Measurements from ENCODE around the gene PPP1R27. TPM values are rescaled to one million over a fixed set of nuclear protein-coding genes. Genes with fewer than 3 reads are reported as not detected.

PPP1R27 gene
- polyA plus RNA-seq (2013, experiment 1 of 2): not detected
- polyA plus RNA-seq (2013, experiment 2 of 2): not detected

GRCh38 chr17:81834831-81835267, at the start of gene PPP1R27:
PPP1R27 (minus strand) TSS chr17:81835050; CDS start chr17:81834953, 97 bp downstream.
- peaks cover 2% of the 10 kb centered on the region for H3K36me3 ChIP-seq (ENCODE audit: control insufficient read depth, insufficient read depth, low read length)
- 94 to 95% methylated on average over 26 of the region's 26 CpGs for WGBS, 2 experiments (ENCODE audit: insufficient coverage in 2 of 2)
- H3K9me3 ChIP-seq (ENCODE audit: control insufficient read depth, low read length): no peaks in the 10 kb centered on the region
- H3K4me3 ChIP-seq (ENCODE audit: extremely low read depth, insufficient read depth, low read length, poor library complexity, severe bottlenecking): peak within 1 kb of the TSS; percentile 76
- H3K4me1 ChIP-seq (ENCODE audit: control insufficient read depth, insufficient read depth, low read length, poor library complexity, severe bottlenecking): peaks cover 4% of the 10 kb centered on the region
- H3K27ac ChIP-seq (ENCODE audit: low read depth, low read length, severe bottlenecking): no peak within 1 kb of the TSS

- Histone ChIP-seq H3K4me3 (ENCODE audit: extremely low read depth, insufficient read depth, low read length, poor library complexity, severe bottlenecking) (no peak overlapping the region), H3K9me3 (ENCODE audit: control insufficient read depth, low read length) (no peaks in the 10 kb centered on the region), H3K27ac (ENCODE audit: low read depth, low read length, severe bottlenecking) (no peak overlapping the region), H3K36me3 (ENCODE audit: control insufficient read depth, insufficient read depth, low read length) (peaks cover 96% of the 10 kb centered on the region), H3K4me1 (ENCODE audit: control insufficient read depth, insufficient read depth, low read length, poor library complexity, severe bottlenecking) (peaks cover 2% of the 10 kb centered on the region)
- WGBS, 2 experiments (ENCODE audit: insufficient coverage in 2 of 2): 94 to 96% methylated on average over 11 of the region's 11 CpGs
Measured at GRCh38 chr17:81884520-81884919, 49.7 kb upstream of the PPP1R27 start.

GRCh38 chr17:81879121-81879520, 44.3 kb upstream of the PPP1R27 start:
- no peaks in the 10 kb centered on the region for H3K9me3 ChIP-seq (ENCODE audit: control insufficient read depth, low read length)
- no peak overlapping the region for H3K4me3 ChIP-seq (ENCODE audit: extremely low read depth, insufficient read depth, low read length, poor library complexity, severe bottlenecking)
- no peaks in the 10 kb centered on the region for H3K4me1 ChIP-seq (ENCODE audit: control insufficient read depth, insufficient read depth, low read length, poor library complexity, severe bottlenecking)
- no peak overlapping the region for H3K27ac ChIP-seq (ENCODE audit: low read depth, low read length, severe bottlenecking)
- WGBS, 2 experiments (ENCODE audit: insufficient coverage in 2 of 2): 96 to 100% methylated on average over 4 to 5 of the region's 5 CpGs
- H3K36me3 ChIP-seq (ENCODE audit: control insufficient read depth, insufficient read depth, low read length): peaks cover 67% of the 10 kb centered on the region

- 100% methylated on average over 1 of the region's 3 CpGs; no CpG with 5 or more reads in 1 of the 2 experiments for WGBS, 2 experiments (ENCODE audit: insufficient coverage in 2 of 2)
- no peak overlapping the region for H3K27ac ChIP-seq (ENCODE audit: low read depth, low read length, severe bottlenecking)
- H3K9me3 ChIP-seq (ENCODE audit: control insufficient read depth, low read length): no peaks in the 10 kb centered on the region
- H3K4me1 ChIP-seq (ENCODE audit: control insufficient read depth, insufficient read depth, low read length, poor library complexity, severe bottlenecking): no peaks in the 10 kb centered on the region
- H3K4me3 ChIP-seq (ENCODE audit: extremely low read depth, insufficient read depth, low read length, poor library complexity, severe bottlenecking): no peak overlapping the region
- H3K36me3 ChIP-seq (ENCODE audit: control insufficient read depth, insufficient read depth, low read length): peaks cover 58% of the 10 kb centered on the region
Measured at GRCh38 chr17:81878294-81878693, 43.4 kb upstream of the PPP1R27 start.

- Histone ChIP-seq H3K9me3 (ENCODE audit: control insufficient read depth, low read length) (no peaks in the 10 kb centered on the region), H3K27ac (ENCODE audit: low read depth, low read length, severe bottlenecking) (no peak overlapping the region), H3K4me3 (ENCODE audit: extremely low read depth, insufficient read depth, low read length, poor library complexity, severe bottlenecking) (no peak overlapping the region), H3K36me3 (ENCODE audit: control insufficient read depth, insufficient read depth, low read length) (peaks cover 51% of the 10 kb centered on the region), H3K4me1 (ENCODE audit: control insufficient read depth, insufficient read depth, low read length, poor library complexity, severe bottlenecking) (no peaks in the 10 kb centered on the region)
- WGBS, 2 experiments (ENCODE audit: insufficient coverage in 2 of 2): 87 to 96% methylated on average over 3 of the region's 5 CpGs
Measured at GRCh38 chr17:81877569-81877968, 42.7 kb upstream of the PPP1R27 start.

- no peaks in the 10 kb centered on the region for H3K9me3 ChIP-seq (ENCODE audit: control insufficient read depth, low read length)
- peak overlapping the region; percentile 93 for H3K27ac ChIP-seq (ENCODE audit: low read depth, low read length, severe bottlenecking)
- H3K36me3 ChIP-seq (ENCODE audit: control insufficient read depth, insufficient read depth, low read length): peaks cover 33% of the 10 kb centered on the region
- 7% methylated on average over 68 to 83 of the region's 86 CpGs for WGBS, 2 experiments (ENCODE audit: insufficient coverage in 2 of 2)
- H3K4me3 ChIP-seq (ENCODE audit: extremely low read depth, insufficient read depth, low read length, poor library complexity, severe bottlenecking): peak overlapping the region; percentile 86
- peaks cover 28% of the 10 kb centered on the region for H3K4me1 ChIP-seq (ENCODE audit: control insufficient read depth, insufficient read depth, low read length, poor library complexity, severe bottlenecking)
Measured at GRCh38 chr17:81871387-81872230, 36.8 kb upstream of the PPP1R27 start.

- no peaks in the 10 kb centered on the region for H3K9me3 ChIP-seq (ENCODE audit: control insufficient read depth, low read length)
- H3K4me3 ChIP-seq (ENCODE audit: extremely low read depth, insufficient read depth, low read length, poor library complexity, severe bottlenecking): peak within 1 kb of the TSS; percentile 86
- 0% methylated on average over 35 to 38 of the region's 64 CpGs for WGBS, 2 experiments (ENCODE audit: insufficient coverage in 2 of 2)
- H3K36me3 ChIP-seq (ENCODE audit: control insufficient read depth, insufficient read depth, low read length): peaks cover 38% of the 10 kb centered on the region
- peak within 1 kb of the TSS; percentile 93 for H3K27ac ChIP-seq (ENCODE audit: low read depth, low read length, severe bottlenecking)
- peaks cover 32% of the 10 kb centered on the region for H3K4me1 ChIP-seq (ENCODE audit: control insufficient read depth, insufficient read depth, low read length, poor library complexity, severe bottlenecking)
Measured at GRCh38 chr17:81870981-81871386, 36.1 kb upstream of the PPP1R27 start, which contains the start of gene ARHGDIA. ARHGDIA (minus strand) TSS chr17:81871337; CDS start chr17:81869930, 1,407 bp downstream.

- Histone ChIP-seq H3K9me3 (ENCODE audit: control insufficient read depth, low read length) (no peaks in the 10 kb centered on the region), H3K27ac (ENCODE audit: low read depth, low read length, severe bottlenecking) (peak overlapping the region; percentile 82), H3K36me3 (ENCODE audit: control insufficient read depth, insufficient read depth, low read length) (peaks cover 44% of the 10 kb centered on the region), H3K4me1 (ENCODE audit: control insufficient read depth, insufficient read depth, low read length, poor library complexity, severe bottlenecking) (peaks cover 37% of the 10 kb centered on the region), H3K4me3 (ENCODE audit: extremely low read depth, insufficient read depth, low read length, poor library complexity, severe bottlenecking) (peak overlapping the region; percentile 86)
- WGBS, 2 experiments (ENCODE audit: insufficient coverage in 2 of 2): 1% methylated on average over 57 to 59 of the region's 65 CpGs
Measured at GRCh38 chr17:81870131-81870980, 35.5 kb upstream of the PPP1R27 start.

- peak overlapping the region; percentile 86 for H3K4me3 ChIP-seq (ENCODE audit: extremely low read depth, insufficient read depth, low read length, poor library complexity, severe bottlenecking)
- H3K4me1 ChIP-seq (ENCODE audit: control insufficient read depth, insufficient read depth, low read length, poor library complexity, severe bottlenecking): peaks cover 41% of the 10 kb centered on the region
- H3K27ac ChIP-seq (ENCODE audit: low read depth, low read length, severe bottlenecking): peak overlapping the region; percentile 82
- H3K36me3 ChIP-seq (ENCODE audit: control insufficient read depth, insufficient read depth, low read length): peaks cover 53% of the 10 kb centered on the region
- H3K9me3 ChIP-seq (ENCODE audit: control insufficient read depth, low read length): no peaks in the 10 kb centered on the region
- WGBS, 2 experiments (ENCODE audit: insufficient coverage in 2 of 2): 43 to 52% methylated on average over 38 to 49 of the region's 52 CpGs
Measured at GRCh38 chr17:81869221-81870130, 34.6 kb upstream of the PPP1R27 start.
